NCI-H1092 treated with DMSO at 0.1 percent for 48 hours (cell line): Measurements from ENCODE around the gene ING5.
"Not testable (repeated sequence)": the region's sequence is repeated elsewhere in the genome, so short reads cannot be mapped to it uniquely, and the experiment has no call there.

ENCODE experiments used
- DNase-seq: peaks from one replicate; lab custom pipeline; 2025; lab: John Stamatoyannopoulos, UW

The ING5 gene

DNA sequence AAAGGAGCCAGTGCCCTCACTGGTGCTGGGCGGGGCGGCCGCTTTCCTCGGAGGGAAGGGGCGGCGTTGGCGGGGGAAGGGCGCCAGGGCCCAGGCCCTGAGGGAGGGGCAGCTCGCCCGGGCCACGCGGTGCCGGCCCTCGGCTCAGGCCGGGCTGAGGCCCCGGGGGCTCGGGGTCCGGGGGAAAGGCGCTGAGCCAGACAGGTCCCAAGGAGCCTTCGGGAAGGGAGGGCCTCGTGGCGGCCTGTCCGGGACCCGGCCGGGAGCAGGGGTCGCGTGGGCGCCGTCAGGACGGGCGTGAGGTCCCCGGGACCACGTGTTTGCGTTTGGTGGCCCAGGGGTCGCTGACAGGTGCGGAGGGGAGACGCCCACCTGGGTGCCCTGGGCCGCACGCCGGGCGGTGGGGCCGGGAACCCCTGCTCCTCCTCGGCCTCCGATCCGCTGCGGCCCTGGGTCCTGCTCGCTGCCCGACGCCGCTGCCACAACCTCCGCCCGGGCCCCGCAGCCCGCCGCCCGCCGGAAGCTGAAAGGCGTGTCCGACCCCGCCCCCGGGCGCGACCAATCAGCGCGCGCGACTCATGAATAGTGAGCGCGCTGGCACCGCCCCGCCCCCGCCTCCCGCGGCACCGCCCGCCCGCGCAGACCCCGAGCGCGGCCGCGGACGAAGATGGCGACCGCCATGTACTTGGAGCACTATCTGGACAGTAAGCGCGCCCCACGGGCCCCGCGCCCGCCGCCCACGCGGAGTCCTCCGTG lies at the start of gene ING5:
Gene ING5 (plus strand): TSS at position 641 of the 756 bp plus-strand sequence. CDS start 27 bp downstream, at position 668.
- peak; percentile 77 for DNase-seq

DNA sequence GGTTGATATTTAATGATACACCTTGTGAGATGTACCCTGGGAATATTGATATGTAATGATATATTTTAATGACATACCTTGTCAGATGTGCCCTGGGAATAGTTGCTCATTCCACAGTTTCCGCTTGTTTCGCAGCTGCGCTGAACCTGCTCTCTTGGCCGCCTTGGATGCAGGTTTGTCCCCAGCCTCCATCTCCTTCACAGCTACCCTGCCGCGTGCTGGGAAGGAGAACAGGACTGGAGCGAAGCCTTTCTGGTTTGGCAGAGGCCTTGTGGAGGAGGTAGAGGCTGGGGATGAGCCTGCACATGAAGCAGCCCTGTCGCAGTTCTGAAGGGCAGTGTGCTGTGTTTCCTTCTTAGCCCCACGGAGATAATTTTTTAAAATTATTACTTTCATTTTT lies 49.7 kb upstream of the ING5 start:
- DNase-seq = no peak

DNA sequence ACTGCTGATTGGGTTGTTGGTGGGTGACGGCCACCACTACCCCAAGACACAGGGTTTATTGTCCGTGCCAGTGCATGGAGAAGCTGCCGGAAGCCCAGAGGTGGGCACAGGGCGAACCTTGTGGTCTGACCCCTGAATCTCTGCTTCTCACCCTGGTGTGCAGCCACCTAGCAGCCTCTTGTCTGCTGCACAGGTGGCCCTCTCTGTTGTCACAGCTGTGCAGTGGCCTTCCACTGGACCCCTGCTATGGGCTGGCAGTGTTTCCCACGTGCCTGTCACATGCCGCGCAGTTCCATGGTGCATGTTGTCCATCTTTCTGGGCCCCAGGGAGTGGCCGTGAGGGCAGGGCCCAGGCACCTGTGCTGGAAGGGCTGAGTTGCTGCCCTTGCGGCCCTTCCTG lies 49.1 kb upstream of the ING5 start:
- no peak for DNase-seq

DNA sequence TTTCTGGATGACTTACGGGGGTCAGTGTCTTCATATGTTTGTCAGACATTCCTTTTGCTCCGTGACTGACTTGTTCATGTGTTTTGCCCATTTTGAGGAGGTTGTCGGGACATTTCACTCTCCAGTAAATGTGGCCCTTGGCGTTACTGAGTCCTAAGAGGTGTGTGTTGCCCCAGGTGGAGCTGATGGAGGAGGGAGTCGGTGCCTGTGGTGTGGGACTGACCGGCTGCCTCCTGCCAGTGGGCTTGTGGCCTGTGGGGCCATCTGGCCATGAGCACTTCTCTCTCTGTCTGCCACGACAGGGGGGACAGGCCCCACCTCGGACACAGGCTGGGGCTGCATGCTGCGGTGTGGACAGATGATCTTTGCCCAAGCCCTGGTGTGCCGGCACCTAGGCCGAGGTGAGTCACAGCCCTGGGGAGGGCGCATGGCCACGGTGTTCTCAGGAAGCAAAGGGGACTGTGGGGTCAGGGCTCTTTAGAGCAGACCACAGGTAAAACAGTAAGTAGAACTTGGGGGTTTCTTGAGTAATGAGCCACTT lies 48.6 kb upstream of the ING5 start:
- DNase-seq = no peak

DNA sequence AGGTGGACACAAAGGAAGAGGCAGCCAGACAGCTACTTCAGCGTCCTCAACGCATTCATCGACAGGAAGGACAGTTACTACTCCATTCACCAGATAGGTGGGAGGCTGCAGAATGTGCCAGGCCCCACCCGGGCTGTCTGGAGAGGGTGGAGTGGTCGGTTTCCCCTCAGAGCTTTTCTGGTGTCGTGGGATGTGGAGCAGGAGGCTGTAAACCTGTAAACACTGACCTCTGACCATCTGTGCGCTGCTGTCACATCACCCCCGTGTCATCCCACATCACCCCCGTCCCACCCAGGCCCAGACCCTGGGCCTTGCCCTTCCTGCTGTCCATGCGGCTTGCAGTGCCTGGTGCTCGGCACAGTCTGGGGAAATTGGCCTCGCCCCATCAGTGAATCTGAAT lies 47.3 kb upstream of the ING5 start:
- DNase-seq = no peak

DNA sequence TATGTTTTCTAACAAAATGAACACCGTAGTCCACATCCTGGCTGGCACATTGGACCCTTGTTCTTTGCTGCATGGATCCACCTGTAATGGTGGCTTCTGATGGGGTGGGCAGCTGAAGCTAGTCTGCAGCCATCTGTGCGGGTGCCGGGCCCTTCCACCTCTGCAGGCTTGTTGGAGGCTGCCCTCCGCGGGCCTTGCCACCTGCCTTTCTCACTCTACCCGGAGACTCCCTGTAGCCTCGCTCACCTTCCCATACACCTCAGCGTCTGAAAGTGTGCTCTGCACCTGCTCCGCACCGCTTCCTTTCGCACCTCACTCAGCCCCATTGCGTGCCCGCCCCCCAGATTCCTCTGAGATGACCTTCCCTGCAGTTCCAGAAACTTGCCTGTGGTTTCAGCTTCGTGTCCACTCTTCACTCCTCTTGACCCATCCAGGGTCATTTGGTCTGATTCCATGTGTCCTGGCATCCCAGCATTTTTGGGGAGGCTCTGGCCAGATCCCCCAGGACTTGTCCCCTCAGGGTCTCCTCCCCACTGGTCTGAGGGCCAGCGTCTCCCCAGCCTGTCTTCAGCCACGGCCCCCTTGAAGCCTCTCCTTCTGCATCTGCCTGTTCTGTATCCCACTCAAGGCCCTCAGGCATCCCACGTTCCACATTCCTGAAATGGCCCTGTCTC lies 46.2 kb upstream of the ING5 start:
- no peak for DNase-seq

DNA sequence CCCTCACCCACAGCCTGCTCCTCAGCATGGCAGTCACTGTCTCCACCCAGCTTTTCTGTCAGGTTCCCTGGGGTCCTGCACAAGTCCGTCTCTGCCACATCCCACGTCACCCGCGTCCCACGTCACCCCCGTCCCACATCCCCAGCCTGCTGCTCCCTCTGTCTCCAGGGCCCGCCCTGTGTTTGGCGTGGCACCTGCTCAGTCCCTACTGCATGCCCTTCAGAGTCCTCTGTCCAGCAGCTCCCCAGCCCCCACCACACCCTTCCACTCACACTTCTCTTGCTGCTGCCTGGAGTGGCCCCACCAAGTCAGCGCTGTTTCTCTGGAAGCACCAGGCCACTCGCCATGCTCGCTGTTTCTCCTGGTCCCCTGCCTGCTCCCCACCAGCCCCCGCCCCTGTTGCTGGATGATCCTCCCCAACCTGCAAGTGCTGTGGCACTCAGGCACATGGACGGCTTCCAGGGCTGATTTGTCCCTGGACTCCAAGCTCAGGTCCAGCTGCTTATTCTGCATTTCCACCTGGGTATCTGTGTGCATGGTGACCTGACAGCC lies 45.6 kb upstream of the ING5 start:
- no peak for DNase-seq

DNA sequence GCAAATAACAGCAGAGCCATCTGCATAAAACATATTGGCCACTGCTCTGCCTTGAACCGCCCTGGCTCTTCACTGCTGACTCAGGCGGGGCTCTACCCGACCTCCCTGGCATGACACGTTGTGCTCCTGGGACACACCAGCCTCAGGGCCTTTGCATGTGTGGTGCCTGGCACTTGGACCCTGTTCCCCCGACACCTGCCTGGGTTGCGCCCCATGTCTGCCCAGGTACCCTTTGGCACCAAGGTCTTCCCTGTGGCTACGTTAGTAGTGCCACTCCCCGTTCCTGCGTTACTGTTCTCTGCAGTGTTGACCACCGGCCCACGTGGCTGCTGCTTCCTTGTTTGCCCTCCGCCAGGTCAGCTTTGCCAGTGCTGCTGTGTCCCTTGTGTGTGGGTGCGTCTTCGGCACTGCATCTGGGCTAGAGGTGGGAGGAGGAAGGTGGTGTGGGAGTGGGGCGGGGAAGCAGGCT lies 44.0 kb upstream of the ING5 start:
- DNase-seq = no peak

DNA sequence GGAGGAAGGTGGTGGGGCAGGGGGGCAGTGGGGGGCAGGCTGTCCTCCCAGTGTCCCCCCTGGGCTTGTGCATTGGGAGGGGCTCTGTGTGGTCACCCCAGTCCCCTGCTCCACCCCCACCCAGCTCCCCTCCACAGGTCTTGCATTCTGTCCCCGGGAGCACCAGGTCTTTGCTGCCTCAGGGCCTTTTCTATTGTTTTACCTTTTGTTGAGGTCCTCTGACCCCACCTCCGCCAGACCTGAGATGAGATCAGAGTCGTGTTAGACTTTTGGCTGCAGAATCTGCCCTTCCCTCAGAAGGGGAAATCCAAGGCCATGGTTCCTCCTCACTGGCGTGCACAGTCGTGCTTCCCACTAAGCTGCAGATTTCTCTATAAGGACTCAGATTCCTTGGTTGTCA lies 43.5 kb upstream of the ING5 start:
- no peak for DNase-seq

DNA sequence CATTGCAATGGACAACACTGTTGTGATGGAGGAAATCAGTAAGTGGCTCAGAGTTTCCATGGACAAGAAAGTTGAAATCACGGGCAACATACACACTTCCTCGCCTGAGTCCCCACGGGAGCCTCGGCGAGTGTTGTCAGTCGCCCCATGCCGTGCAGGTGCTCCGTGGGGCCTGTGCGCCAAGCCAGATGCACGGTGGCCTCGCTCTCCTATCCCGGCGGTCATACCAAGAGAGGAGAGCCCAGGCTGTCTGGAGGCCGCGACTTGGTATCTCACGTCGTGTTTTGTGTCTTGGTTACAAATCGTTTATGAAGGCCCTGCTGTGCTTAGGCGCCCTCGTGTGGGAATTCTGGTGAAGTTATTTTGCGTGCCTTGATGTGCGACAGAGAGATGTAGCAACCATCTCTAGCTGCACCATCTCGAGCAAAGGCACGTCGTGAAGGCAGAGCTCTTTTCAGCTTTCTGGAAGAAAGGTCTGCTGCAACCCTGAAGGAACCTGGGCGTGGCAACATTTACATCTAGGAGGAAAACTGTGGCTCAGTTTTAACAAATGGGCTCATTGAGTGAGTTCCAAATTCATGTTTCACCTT lies 42.6 kb upstream of the ING5 start:
- DNase-seq = peak; percentile 30

DNA sequence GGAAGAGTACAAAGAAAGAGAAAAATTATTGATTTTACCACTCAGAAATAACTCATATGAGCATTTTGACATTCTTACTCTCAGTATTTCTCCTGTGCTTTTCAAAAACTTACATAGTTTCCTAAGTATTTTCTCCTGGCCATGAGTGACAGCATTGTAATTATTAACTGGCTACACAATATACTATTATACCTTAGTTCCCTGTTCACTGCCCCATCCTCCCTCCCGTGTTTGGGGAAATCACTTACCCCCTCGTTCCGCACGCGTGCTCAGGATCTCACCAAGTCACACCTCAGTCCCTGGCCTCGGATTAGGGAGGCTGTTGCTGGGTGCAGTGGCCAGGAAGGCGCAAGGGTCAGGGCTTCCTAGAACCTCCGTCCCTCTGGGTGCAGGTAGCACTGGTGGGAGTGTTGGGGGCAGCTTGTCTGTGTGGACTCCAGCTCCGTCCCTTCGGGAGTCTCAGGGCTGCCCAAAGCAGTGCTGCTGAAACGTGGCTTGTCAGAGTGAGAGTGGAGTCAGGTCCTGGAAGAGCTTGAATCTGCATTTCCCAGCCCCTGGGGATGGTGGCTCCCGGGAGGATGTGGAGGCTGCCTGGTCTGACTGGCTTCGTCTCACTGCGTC lies 41.1 kb upstream of the ING5 start:
- DNase-seq = no peak

DNA sequence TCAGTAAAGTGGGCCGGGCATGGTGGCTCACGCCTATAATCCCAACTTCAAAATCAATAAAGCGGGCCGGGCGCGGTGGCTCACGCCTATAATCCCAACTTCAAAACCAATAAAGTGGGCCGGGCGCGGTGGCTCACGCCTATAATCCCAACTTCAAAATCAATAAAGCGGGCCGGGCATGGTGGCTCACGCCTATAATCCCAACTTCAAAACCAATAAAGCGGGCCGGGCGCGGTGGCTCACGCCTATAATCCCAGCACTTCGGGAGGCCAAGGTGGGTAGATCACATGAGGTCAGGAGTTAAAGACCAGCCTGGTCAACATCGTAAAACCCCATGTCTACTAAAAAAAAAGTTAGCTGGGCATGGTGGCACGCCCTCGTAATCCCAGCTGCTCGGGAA lies 39.1 kb upstream of the ING5 start:
- not testable (repeated sequence) for DNase-seq

DNA sequence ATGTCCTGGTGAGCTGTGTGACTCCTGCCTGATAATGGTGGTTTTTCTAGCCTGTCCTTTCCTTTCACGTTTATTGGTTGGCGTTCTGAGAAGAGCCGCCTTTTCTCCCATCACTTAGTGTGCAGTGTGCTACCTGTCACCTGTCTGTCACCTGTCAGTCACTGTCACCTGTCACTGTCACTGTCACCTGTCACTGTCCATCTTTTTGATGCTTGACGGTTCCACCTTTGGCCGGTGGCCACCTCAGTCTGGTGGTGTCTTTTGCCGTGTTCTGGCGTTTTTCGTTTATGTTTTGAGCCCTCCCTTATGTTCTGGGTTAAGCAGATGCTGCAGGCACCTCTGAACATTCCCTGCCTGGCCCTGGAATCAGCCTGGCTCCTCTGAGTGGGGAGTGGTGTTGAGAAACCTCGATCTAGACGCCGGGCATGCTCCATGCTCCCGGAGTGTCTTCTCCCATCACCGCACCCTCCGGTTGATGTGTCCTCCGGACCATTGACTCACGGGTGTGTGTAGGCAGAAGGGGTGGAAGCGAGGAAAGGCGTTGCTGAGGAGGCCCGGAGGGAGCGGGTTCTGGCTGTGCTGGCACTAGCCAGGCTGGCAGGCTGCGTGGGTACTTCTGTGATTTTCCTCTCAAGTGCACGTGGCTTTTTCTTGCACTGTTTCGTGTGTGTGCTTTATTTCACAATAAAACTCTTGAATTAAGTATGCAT lies 36.0 kb upstream of the ING5 start:
- DNase-seq = no peak

DNA sequence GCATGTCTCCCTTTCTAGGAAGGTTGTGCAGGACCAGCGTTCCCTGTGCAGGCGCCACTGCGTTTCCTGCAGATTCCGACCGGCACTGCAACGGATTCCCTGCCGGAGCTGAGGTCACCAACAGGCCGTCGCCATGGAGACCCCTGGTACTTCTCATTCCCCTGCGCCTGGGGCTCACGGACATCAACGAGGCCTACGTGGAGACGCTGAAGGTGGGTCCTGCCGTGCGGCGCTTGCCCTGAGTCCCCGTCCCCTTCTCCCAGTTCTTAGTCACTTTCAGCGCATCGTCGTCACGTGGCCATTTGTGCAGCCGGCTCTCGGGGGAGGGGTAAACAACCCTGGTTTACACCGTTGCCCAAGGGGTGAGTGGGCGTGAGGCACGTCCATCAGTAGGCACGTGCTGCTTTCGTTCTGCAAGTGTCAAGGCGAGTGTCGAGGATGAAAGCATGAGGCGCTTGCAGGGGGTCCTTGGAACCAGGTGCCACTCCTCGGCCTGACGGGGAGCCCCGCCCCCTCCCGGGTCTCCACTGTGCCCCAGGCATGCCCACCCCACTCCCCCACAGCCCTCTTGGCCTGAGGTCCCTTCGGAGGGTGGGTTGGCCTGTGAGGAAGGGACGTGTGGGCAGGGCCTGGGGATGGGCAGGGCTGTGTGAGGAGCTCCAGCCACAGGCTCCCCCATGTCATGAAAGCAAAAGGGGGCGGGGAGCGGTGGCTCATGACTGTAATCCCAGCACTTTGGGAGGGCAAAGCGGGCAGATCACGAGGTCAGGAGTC lies 35.0 kb upstream of the ING5 start:
- no peak for DNase-seq

DNA sequence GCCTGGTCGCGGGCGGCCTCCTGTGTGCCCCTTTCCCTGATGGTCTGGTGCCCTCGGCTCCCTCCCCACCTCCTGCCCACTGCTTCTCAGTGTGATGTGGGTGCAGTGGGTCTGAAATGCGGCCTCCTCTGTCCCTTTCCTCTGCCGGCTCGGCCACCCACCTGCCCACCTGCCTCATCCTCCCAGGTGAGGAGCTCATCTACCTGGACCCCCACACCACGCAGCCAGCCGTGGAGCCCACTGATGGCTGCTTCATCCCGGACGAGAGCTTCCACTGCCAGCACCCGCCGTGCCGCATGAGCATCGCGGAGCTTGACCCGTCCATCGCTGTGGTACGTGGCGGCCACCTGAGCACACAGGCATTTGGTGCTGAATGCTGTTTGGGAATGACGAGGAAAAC lies 33.5 kb upstream of the ING5 start:
- no peak for DNase-seq

DNA sequence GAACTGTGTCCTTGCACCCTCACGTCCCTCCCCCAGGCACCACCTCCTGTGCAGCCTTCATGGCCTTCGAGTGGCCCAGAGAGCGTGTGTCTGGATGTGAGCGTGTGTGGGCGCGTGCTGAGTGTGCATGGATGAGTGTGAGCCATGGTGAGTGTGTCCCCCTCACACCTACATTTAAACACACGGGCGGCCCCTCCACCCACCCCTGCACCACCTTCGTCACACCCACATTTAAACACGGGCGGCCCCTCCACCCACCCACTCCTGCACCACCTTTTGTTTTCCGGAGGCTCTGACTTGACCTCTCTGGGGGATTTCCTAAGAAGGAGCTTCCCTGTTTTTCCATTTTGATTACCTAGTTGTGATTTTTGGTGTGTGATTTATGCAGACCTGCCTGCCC lies 33.0 kb upstream of the ING5 start:
- DNase-seq = no peak

DNA sequence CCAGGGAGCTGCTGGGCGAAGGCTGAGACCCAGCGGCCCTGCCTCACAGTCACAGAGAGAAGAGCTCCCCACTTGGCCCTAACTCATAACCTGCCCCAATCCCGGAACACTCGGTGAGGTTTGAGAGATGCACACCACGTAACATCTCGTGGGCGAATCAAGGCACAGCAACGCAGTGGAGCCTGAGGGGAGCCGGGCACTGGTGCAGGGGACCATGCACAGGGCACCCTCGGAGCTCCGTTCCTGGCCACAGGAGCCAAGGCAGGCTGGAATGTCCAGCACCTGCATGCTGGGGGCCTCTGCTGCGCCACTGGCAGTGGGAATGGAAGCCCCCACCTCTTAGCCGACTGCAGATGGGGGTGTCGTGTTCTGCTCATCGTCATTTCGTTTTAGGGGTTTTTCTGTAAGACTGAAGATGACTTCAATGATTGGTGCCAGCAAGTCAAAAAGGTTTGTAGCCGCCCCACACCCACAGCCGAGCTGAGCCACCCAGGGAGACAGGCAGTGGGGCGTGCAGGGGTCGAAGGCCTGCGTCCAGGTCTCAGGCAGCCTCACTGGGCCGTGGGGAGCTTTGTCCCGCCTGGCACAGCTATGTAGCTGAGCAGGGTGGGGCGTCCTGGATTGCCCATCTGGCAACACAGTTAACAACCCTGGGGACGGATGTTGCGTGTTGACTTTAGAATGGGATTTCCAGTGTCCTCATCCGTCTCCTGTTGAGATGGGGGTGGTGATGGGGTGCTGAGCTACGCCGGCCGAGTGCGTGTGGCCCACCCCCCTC lies 31.3 kb upstream of the ING5 start:
- DNase-seq = no peak

DNA sequence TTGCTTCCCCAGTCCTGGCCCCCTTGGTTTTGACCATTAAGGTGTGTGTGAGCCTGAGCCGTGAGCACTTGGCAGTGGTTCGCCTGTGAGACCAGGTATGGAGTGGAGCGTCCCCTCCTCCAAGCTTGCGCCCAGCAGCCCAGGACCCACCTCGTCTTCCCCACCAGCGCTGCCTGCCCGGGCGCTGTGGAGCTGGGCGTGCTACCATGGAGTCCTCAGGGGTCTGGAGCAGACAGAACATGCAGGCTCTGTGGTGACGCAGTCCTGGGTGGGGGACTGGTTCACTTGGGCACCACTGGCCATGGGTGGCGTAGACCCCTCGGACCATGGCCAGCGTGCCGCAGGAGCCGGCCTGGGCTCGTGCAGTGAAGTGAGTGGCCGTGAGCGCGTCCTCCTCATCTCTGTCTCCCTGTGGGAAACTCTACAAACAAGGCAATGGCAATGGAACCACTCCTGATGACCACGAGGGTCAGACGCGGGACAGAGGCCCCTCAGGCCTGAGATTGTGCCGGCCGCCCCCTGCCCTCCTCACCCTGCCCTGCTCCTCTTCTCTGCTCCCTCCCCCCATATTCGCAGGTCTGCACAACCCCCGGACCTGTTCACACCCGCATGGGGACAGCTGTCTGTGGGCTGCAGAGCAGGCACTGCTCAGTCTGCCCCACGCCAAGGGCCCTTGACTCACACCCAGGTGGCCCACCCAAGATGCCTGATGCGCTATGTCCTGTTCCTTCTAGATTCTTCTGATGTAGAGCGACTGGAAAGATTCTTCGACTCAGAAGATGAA lies 30.2 kb upstream of the ING5 start:
- no peak for DNase-seq
